Fibroblast of upper back skin (primary cell): ENCODE data around the gene SCYGR1.
"Not testable (repeated sequence)": the region's sequence is repeated elsewhere in the genome, so short reads cannot be mapped to it uniquely, and the experiment has no call there.

Experiments used
- DNase-seq: peaks from one replicate; pipeline ENCODE4 v3.0.0-alpha.2; 2013

SCYGR1 gene

GRCh38 chr2:227402321-227402720 lies 14.6 kb upstream of the SCYGR1 start:
- DNase-seq: no peak

GRCh38 chr2:227401550-227401949 lies 13.8 kb upstream of the SCYGR1 start:
- DNase-seq: no peak

GRCh38 chr2:227398684-227399670 lies 11.2 kb upstream of the SCYGR1 start:
- DNase-seq: no peak

GRCh38 chr2:227397562-227397961 lies 9.8 kb upstream of the SCYGR1 start:
- DNase-seq: no peak

- no peak for DNase-seq
Measured at GRCh38 chr2:227395556-227395955, 7.8 kb upstream of the SCYGR1 start.

- DNase-seq: no peak
Measured at GRCh38 chr2:227394401-227394800, 6.7 kb upstream of the SCYGR1 start.

- DNase-seq: no peak
Measured at GRCh38 chr2:227390468-227391256, 2.9 kb upstream of the SCYGR1 start.

- no peak for DNase-seq
Measured at GRCh38 chr2:227389661-227390060, 1.9 kb upstream of the SCYGR1 start.

- no peak for DNase-seq
Measured at GRCh38 chr2:227389231-227389630, 1.5 kb upstream of the SCYGR1 start.

- DNase-seq: peak; percentile 91
Measured at GRCh38 chr2:227388537-227389011, 825 bp upstream of the SCYGR1 start.

GRCh38 chr2:227386630-227387029 lies 1.1 kb downstream of the SCYGR1 start:
- no peak for DNase-seq

- no peak for DNase-seq
Measured at GRCh38 chr2:227383686-227384085, 4.1 kb downstream of the SCYGR1 start.

- not testable (repeated sequence) for DNase-seq
Measured at GRCh38 chr2:227382241-227382835, 5.4 kb downstream of the SCYGR1 start.

- no peak for DNase-seq
Measured at GRCh38 chr2:227379095-227379494, 8.7 kb downstream of the SCYGR1 start, which contains the start of gene TM4SF20. Gene TM4SF20, minus strand, starts transcription at chr2:227379306. Its CDS starts 38 bp downstream, at chr2:227379268.

- DNase-seq: peak; percentile 60
Measured at GRCh38 chr2:227378371-227378782, 9.4 kb downstream of the SCYGR1 start.

- peak; percentile 53 for DNase-seq
Measured at GRCh38 chr2:227377467-227378351, 10.0 kb downstream of the SCYGR1 start.

- peak; percentile 41 for DNase-seq
Measured at GRCh38 chr2:227376656-227377396, 10.9 kb downstream of the SCYGR1 start.

- DNase-seq: peak; percentile 55
Measured at GRCh38 chr2:227374158-227374557, 13.6 kb downstream of the SCYGR1 start.

GRCh38 chr2:227373389-227373788 lies 14.4 kb downstream of the SCYGR1 start:
- DNase-seq: no peak

GRCh38 chr2:227370791-227371312 lies 16.9 kb downstream of the SCYGR1 start:
- DNase-seq: peak; percentile 87

- DNase-seq: no peak
Measured at GRCh38 chr2:227370092-227370491, 17.7 kb downstream of the SCYGR1 start.
